HG03060 (cell line): ENCODE measurements around the gene DPY19L1.
"Not testable (repeated sequence)": the region's sequence is repeated elsewhere in the genome, so short reads cannot be mapped to it uniquely, and the experiment has no call there.

Source experiments
- ATAC-seq: cut with Tn5 transposase; IDR thresholded peaks from one replicate; pipeline ENCODE4 v1.9.1; 2021; ENCODE audit warnings: low read depth, moderate number of reproducible peaks; ENCODE audit not compliant: unreplicated experiment

DPY19L1 gene

DNA sequence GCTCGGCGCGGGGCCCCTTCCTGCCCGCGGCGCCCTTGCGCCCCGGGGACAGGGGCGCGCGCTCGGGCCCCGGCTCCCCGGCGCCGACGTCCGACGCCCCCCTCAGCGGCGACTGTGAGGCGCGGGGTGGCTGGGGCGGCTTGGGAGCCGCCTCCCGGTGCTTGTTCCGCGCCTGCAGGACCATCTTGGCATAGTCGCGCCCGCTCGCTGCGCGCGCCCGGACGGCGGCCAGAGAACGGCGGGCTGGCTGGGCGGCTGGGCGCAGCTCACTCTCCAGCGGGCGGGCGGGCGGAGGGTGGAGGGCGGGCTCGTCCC is at the start of gene DPY19L1:
DPY19L1 (minus strand) TSS at position 275 of the 315 bp plus-strand sequence; CDS start at position 184, 91 bp downstream.
- peak; percentile 12 for ATAC-seq

DNA sequence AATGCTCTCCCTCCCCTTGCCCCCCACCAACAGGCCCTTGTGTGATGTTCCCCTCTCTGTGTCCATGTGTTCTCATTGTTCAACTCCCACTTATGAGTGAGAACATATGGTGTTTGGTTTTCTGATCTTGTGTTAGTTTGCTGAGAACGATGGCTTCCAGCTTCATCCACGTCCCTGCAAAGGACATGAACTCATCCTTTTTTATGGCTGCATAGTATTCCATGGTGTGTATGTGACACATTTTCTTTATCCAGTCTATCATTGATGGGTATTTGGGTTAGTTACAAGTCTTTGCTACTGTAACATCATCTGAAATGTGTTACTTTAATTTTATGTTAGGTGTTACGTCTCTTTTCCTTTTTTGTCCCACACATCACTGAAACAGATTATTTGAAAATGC is 42.2 kb upstream of the DPY19L1 start:
- not testable (repeated sequence) for ATAC-seq

DNA sequence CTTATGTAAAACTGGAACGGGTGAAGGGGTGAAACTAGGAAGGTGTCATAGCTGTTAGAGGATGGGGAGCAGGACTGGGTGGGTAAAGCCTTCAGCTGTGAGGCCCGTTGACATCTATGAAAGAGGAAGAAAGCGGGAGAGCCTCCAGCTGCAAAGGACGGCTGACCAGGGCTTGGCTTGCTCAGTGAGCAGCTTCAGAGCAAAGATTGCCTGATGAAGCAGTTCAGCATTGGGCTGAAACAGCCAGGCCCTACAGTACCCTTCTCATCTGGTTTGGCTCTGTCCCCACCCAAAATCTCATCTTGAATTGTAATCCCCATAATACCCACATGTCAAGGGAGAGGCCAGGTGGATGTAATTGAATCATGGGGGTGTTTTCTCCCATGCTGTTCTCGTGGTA is 36.7 kb upstream of the DPY19L1 start:
- ATAC-seq = not testable (repeated sequence)

DNA sequence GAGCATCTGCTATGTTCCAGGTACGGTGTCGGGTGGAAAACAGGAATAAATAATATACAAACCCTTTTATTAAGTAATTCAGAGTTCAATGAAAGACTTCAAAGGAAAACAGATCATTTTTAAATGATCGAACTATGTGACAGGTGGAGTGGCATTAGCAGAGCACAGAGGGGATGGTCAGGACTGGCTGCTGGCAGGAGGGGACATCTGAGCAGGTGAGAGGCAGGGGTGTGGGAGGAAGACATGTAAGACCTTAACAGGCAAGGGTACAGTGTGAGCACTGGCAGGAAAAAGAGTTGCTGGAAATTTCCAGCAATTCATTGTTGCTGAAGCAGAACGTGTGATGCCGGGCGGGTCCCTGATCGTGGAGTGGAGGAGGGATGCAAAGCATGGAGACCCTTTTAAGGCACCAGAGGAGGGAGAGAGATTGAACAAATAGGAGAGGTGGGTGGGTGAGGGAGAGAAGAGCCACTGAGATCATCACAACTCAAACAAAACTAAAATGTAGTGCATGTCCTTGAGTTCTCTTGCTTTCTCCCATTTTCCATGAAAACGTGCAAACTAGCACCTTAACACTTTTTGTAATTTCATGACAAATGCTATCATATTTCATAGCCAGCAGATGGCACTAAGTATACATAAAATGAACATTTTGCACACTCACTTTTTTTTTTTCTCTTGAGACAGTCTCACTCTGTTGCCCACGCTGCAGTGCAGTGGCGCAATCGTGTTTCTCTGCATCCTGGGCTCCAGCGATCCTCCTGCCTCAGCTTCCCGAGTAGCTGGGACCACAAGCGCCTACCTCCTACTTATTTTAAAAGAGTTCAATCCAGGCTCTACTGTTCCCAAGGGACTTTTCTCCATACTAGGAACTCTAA is 35.9 kb upstream of the DPY19L1 start:
- peak; percentile 61 for ATAC-seq

DNA sequence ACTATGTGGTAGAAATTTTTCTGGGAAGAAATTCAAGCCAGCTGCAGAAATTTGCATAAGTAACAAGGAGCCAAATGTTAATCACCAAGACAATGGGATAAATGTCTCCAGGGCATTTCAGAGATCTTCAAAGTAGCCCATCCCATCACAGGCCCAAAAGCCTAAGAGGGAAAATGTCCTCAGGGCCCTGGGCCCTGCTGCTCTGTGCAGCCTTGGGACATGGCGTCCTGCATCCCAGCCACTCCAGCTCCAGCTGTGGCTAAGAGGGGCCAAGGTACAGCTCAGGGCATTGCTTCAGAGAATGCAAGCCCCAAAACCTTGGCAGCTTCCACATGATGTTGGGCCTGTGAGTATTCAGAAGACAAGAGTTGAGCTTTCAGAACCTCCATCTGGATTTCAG is 31.8 kb upstream of the DPY19L1 start:
- ATAC-seq = not testable (repeated sequence)

DNA sequence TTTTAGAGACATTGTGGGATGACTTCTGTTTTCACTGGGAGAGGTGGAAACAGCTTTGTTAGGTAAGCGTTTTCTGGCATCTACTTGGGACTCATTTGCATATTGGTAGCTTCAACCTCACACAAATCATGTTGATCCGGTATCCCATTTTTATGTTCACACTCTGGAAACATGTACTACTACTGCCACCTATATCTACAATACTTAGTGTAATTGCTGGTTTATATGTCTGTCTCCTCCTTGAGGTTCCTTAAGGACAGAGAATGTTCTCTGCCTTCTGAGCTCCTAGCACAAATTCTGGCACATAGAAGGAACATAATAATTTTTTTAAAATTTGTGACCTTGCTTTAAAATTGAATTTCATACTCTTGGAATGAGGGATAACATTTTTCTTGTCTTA is 28.1 kb upstream of the DPY19L1 start:
- not testable (repeated sequence) for ATAC-seq

DNA sequence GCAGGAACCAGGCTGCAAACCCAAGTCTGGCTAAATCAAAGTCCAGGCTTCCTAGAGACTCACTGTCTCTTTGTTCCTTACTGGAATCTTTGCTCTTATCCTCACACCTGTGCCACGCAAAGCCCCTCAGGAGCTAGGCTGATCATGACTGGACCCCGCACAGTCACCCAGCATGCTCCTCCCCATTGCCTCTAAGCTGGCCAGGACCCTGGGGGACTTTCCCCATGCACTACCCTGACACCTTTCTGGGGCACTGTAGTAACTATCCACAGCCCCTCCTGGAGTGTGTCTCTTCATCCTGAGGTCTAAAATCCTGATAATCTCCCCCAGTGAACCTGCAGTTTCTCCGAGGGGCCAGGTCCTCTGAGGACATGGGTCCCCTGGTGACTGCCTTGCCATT is 21.3 kb upstream of the DPY19L1 start:
- ATAC-seq = not testable (repeated sequence)

DNA sequence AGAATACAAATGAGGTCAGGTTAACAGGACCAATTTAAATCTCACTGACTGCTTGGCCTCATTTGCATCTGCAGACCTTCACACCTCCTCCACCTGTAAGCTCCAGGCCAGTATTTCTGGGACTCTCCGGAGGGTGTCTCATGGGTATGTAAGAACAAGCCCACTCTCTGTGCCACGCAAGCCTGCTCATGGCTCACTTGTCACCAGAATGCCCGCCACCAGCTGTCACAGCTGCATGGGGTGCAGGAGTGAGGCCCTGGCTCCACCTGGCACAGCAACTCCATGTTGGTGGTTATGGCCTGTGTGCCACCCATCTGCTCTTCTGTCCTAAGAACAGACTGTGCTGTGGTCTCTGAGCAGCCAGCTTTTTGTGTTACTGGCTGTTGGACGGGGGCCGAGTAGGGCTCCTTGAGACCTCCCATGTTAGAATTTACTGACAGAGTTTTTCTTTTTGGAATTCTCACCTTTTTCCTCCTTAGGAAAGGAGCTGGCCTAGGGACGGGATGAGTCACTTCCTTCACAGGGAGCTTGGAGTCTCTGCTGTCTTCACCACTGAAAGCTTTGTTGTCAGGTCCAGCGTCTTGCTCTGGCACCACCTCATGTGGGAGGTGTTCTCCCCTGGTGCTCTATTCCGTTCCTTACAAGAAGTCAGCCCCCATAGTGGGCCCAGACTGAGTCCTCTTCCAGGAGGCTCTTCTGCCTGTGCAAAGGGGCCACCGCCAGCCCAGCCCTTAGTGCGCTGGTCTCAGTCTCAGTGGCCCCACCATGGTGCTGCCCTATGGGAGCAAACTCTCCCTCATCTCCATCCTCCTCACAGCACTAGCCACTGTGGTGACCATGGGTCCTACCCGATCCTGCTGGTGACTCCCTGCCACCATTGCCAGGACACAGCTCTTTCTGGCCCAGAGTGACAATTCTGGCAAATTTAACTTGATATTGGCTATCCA is 20.5 kb upstream of the DPY19L1 start:
- not testable (repeated sequence) for ATAC-seq

DNA sequence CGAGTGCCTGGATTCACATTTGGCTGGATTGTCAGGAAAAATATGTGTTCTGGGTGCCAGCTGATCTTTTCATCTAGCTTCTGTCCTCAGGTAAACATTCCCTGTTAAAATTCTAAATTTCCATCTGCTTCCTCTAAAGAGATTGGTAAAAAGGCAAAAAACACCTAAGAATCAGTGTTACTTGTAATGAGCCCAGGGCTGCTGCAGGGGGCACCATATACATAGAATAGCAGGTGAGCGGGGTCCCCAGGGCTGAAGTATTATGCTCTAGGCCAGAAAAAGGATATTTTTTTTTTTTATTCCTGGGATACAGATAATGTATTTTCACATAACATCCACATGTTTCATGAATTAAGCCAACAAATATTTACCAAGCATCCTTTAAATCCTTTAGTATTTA is 18.4 kb upstream of the DPY19L1 start:
- ATAC-seq = not testable (repeated sequence)

DNA sequence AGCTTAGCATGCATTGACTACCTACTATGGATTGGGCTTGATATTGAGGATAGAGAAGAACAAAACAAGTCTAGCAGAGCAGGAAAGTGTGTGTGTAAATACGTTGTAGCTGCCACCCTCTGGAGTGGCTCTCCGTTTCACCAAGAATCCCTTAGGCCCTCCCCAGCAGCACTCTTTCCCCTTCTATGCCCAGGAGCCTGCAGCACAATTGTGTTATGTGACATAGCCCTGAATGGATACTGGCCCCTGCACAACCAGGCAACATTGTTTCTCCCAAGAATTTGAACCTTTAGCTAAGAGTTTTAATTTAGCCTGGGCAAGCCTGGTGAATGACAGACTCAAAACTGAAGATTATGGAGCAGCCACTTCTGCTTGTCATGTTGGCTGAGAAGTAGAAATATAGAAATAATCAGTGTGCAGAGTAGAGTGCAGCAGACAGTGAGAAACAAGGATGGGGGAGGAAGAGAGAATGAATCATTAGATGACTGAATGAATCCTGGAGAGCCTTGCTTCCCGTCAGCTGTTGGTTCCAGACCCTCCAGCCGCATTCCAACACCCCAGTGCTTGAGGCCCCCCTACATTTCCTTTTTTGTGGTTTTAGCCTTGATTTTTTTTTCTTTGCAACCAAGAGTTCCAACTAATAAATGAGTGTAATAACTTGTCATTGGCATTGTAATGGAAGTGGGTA is 16.3 kb upstream of the DPY19L1 start:
- not testable (repeated sequence) for ATAC-seq

DNA sequence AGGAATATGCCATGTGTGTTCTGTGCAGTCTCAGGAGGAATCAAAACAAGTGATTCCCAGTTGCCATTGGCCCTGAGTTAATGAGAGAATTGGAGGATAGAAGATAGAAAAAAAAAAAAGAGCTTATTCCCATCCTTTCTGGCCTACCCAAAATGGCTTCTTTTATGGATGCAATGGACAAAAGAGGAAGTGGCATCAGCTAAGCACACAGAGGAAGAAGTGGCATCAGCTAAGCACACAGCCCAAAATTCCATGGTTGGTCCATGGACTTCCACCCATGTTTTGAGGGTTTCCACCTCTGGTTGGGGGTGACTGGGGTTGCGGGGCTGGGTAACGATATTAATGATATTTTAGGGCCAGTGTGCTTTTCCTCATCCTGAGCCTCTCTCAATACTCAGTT is 11.1 kb upstream of the DPY19L1 start:
- ATAC-seq = not testable (repeated sequence)

DNA sequence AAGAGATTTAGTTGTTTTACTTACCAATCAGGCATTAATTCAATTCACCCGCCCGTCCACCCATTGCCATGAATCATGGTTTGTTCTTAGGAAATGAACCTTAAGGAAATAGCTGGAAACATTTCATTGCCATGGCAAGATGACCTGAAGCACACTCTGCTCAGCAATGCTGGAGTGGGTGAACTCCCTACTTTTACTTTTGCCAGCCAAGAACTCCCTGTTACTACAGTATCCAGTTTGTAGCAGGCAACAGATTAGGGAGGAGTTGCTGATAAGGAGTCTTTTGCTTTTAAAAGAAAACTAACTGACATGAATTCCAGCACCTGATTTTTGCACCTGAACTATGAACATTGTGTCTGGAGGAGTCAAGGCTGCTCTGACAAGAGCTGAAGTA is 10.6 kb upstream of the DPY19L1 start:
- not testable (repeated sequence) for ATAC-seq

DNA sequence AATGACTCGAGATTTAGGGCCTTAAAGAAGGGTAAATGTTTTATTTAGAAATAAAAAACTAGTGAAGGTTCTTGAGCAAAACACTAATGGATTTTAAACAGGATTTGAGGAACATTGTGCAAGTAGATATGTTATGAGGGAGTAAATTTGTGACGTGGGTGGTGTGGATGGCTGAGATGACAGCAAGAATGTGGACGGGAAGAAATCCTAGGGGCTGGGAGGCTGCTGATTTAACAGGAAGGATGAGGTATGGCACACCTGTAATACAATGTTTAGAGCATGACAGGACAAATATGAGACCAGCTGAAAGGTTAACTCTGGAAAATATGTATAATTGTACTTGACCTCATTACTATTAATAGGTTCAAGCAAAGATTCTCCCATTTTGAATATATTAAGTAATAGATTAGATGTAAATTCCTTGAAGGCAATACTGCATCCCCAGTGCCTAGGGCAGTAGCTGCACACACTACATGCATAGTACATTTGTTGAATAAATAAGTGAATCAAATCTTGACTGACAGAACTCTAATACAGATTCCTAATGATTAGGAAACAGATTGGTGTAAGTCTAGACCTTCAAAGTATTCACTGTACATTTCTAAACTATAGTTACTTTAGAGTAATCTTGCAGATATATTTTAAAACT is 10.1 kb upstream of the DPY19L1 start:
- not testable (repeated sequence) for ATAC-seq

DNA sequence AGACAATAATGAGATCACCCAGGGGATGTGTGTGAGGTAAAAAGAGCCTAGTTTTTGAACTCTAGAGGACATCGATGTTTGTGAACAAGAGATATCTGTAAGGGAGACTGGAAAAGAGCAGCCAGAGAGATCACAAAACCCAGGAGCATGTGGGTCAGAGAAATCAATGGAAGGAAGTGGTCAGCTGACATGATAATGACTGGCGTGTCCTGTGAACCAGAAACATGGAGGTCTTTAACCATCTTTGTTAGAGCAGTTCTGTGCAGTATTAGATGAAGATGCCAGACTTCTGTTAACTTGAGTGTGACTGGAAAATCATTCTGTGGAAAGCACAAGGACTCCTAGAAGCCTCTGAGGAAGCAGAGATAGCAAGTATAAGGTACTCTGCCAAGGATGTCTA is 6.0 kb upstream of the DPY19L1 start:
- not testable (repeated sequence) for ATAC-seq

DNA sequence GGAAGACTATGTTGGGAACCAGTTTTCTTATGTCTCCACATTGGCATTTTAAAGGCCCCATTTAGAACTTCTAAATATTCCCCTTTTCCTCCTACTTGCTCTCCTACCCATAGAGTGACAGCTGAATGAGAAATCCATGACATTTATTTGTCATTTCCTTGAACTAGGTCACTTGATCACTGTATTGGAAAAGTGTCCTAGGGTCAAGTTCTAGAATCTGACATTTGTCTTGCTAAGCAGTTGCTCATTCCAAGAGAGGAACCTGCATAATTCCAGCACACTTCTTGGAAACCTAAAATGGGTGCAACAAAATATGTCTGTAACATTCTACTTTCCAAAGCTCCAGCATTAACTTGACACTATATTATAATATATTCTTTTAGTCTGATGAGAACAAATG is 3.6 kb upstream of the DPY19L1 start:
- ATAC-seq = no peak

DNA sequence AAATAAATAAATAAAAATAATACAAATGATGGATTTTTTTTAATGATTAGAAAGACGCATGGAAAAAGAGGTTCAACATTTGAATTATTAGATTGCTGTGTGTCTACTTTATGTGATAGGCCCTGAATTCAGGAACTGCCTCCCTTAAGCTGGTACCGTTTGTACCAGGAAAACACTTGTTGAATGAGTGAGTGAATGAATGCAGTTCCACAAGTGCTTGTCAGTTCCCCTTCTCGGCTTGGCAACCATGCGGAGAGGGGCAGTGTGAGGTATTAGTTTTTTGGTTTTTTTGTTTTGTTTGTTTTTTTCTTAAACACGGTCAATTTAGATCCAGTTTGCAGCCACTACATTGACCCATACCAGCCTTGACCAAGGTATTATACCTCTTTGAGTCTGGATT is 2.1 kb upstream of the DPY19L1 start:
- no peak for ATAC-seq

DNA sequence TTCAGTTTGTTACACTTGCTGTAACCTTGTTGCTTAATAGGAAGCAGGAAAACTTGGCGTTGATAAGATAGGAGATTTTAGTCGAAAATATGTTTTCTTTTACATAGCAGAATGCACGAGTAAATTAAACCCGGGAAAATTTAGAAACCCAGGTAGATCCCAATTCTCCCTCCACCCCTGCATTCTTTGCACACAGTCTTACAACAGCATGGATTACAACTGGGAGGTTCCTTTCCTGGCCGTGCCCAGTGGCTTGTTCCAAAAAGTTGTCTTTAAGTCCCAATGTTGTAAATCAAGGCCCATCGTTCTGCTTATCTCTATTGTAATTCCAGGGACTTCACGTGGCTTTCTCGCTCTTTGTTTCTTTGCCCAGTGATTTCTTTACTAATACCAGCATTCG is 1.1 kb upstream of the DPY19L1 start:
- no peak for ATAC-seq

DNA sequence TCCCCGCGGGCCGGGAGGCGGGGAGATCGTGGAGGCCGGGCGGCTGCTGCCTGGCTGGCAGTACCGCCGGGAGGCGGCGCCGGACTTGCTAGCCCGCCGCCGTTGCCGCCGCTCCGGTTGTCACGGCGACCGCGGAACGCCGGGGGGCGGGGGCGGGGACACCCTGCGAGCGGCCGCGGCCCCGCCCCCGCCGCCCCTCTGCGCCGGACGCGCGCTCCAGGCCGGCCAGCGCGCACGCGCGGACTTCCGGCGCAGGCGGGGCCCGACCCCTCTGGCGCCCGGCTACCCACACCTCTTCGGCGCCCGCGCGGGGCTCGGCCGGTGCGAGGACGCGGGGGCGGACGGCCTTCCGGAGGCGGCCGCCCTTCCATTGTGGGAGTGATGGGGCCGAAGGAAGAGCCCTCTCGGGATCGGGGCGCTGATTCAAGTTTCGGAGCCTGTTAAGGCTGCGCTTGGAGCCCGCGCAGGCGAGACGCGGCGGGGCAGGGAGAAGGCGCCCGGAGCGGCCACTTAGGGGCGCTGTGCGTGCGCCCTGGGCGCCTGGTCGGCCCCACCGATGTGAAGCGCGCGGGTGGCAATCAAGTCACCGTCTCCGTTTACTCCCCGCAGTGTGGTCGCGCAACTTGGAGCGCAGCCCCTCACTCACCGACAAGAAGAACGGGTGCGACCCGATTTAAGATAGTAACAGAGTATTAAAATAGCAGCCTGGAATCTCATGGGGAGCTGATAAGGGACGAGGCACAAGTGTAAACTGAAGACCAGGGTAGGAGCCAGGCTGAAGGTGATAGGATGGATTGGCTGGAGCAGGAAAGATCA is 449 bp upstream of the DPY19L1 start:
- peak; percentile 59 for ATAC-seq

DNA sequence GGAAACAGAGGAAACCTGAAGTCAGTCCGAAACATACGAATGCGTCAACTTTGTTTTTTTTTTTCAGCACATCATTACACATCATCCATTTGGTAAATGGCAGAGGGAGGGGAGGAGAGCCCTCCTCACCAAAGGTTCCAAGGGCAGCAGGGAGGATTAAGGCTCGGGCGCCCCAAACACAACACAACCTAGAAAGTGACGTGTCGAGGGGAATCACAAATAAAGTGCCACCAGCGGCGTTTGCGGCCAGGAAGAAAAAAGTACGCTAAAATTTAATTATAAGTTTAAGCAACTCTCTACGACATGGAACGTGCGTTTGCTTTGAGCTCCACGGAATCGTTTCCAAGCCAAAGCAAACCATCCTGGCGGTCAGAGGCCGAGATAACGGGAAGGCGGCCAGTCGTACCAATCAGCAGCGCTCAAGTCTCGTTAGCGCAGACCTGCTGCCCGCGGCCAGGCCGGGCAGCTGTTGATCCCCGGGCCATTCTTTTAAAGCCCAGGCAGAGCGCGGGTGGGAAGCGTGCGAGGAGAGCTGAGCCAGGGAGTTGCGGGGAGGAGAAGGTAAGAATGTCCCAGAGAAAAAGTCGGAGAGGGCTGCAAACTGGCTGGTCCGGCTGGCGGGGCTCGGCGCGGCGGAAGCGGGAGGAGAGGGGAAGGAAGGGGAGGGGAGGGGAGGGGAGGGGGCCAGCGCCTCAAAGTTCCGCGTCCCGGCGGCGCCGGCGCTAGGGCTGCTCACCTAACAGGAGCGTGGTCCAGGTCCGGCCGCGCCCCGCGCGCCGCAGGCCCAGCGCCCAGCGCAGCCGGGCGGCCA is 719 bp downstream of the DPY19L1 start:
- ATAC-seq = no peak
